Keratinocyte (primary cell): Measurements from ENCODE around the gene INAVA. TPM values are rescaled to one million over a fixed set of nuclear protein-coding genes. Genes with fewer than 3 reads are reported as not detected.

Source experiments
- DNase-seq: peaks from one replicate; pipeline ENCODE4 v3.0.0-alpha.2; 2011; ENCODE audit warnings: low read depth, missing footprints, low spot score
- FAIRE-seq: peaks from 2 replicates; lab custom pipeline; 2011; peaks lifted over from hg19 to GRCh38; lab: Jason Lieb, UNC
- H2AFZ ChIP-seq: 2 replicates; pipeline ENCODE4 v1.6.0; 2012; ENCODE audit warnings: low read length, control low read depth, inconsistent platforms; ENCODE audit not compliant: control insufficient read depth
- H3K27ac ChIP-seq: 2 replicates; pipeline ENCODE4 v1.5.1; 2011; ENCODE audit warnings: low read length; ENCODE audit not compliant: control insufficient read depth, insufficient read depth
- H3K27me3 ChIP-seq: 3 replicates; pipeline ENCODE4 v1.6.0; 2011; ENCODE audit warnings: low read length; ENCODE audit not compliant: control insufficient read depth, insufficient read depth; ENCODE audit errors: extremely low read depth
- H3K36me3 ChIP-seq, 2 experiments: 2 replicates in 1 of 2; 3 replicates in 1 of 2; pipeline ENCODE4 v1.5.1; 2011; ENCODE audit warnings: low read length in 2 of 2, mild to moderate bottlenecking in 1 of 2; ENCODE audit not compliant: control insufficient read depth in 2 of 2, insufficient read depth in 2 of 2; ENCODE audit errors: extremely low read depth in 1 of 2
- H3K4me1 ChIP-seq: 3 replicates; pipeline ENCODE4 v1.5.1; 2011; ENCODE audit warnings: low read length; ENCODE audit not compliant: control insufficient read depth, insufficient read depth; ENCODE audit errors: extremely low read depth
- H3K4me2 ChIP-seq: 3 replicates; pipeline ENCODE4 v1.6.0; 2011; ENCODE audit warnings: low read depth, low read length; ENCODE audit not compliant: control insufficient read depth, insufficient read depth; ENCODE audit errors: extremely low read depth
- H3K4me3 ChIP-seq, 3 experiments: fragments of 200-600 bp in 1 of 3; sonication (generic) in 1 of 3; 2 replicates in 2 of 3; 3 replicates in 1 of 3; pipeline ENCODE4 v1.5.1; 2011 to 2016; ENCODE audit warnings: low read length in 3 of 3, mild to moderate bottlenecking in 3 of 3, control low read depth in 2 of 3, inconsistent platforms in 1 of 3, low read depth in 1 of 3, mixed read lengths in 1 of 3, mixed run types in 1 of 3, moderate library complexity in 1 of 3; ENCODE audit not compliant: control insufficient read depth in 2 of 3, insufficient read depth in 2 of 3; ENCODE audit errors: extremely low read depth in 1 of 3
- H3K79me2 ChIP-seq: 2 replicates; pipeline ENCODE4 v1.6.0; 2012; ENCODE audit warnings: low read length; ENCODE audit not compliant: control insufficient read depth, insufficient read depth
- H3K9ac ChIP-seq: 3 replicates; pipeline ENCODE4 v1.6.0; 2011; ENCODE audit warnings: low read length; ENCODE audit not compliant: control insufficient read depth, insufficient read depth; ENCODE audit errors: extremely low read depth
- H3K9me1 ChIP-seq: 3 replicates; pipeline ENCODE4 v1.6.0; 2011; ENCODE audit warnings: low read length; ENCODE audit not compliant: control insufficient read depth, insufficient read depth; ENCODE audit errors: extremely low read depth
- H3K9me3 ChIP-seq: 2 replicates; pipeline ENCODE4 v1.5.1; 2012; ENCODE audit warnings: low read depth, low read length; ENCODE audit not compliant: control insufficient read depth
- H4K20me1 ChIP-seq: 3 replicates; pipeline ENCODE4 v1.6.0; 2011; ENCODE audit warnings: low read length; ENCODE audit not compliant: control insufficient read depth, insufficient read depth; ENCODE audit errors: extremely low read depth
- EZH2 ChIP-seq: IDR thresholded peaks from one replicate; pipeline ENCODE4 v1.6.1; 2012; ENCODE audit warnings: inconsistent platforms, mild to moderate bottlenecking, low read length, moderate library complexity
- dilution Hi-C: fragments of 300-500 bp; cut with MboI; formaldehyde crosslinking; loops from one replicate; pipeline ENCODE4 v1.7.0; 2020; ENCODE audit warnings: low sequenced_read_pairs; ENCODE audit not compliant: extremely low pct_ligation_motif_present
- polyA plus RNA-seq, 5 experiments: library from polyadenylated mRNA; depleted of rRNA in 3 of 5; stranded (reverse) in 3 of 5; stranded (forward) in 1 of 5; unstranded in 1 of 5; fragments of >200 nt; gene quantifications; 1 replicate in 1 of 5; 2 replicates in 3 of 5; 3 replicates in 1 of 5; pipeline versions ENCODE4 v1.2.1 to v1.2.3, GENCODE V29; 2011 to 2012; ENCODE audit warnings: missing spikeins in 2 of 5, low read depth in 1 of 5, low replicate concordance in 1 of 5
- TF ChIP-seq, protein P1 (sequence below), 3 experiments: IDR thresholded peaks in 1 of 3; conservative IDR thresholded peaks in 1 of 3; optimal IDR thresholded peaks in 1 of 3; 2 replicates in 2 of 3; 3 replicates in 1 of 3; pipeline versions ENCODE3 to v1.5.1; 2011; ENCODE audit warnings: low read length in 3 of 3, mild to moderate bottlenecking in 3 of 3, moderate library complexity in 2 of 3, control low read depth in 1 of 3, inconsistent platforms in 1 of 3; ENCODE audit not compliant: insufficient read depth in 2 of 3; ENCODE audit errors: extremely low read depth in 1 of 3

Gene INAVA
- polyA plus RNA-seq, 1 donor (not counting 4 experiments of a cell fraction or from before 2014, with no cell fraction given): 12.5 TPM

DNA sequence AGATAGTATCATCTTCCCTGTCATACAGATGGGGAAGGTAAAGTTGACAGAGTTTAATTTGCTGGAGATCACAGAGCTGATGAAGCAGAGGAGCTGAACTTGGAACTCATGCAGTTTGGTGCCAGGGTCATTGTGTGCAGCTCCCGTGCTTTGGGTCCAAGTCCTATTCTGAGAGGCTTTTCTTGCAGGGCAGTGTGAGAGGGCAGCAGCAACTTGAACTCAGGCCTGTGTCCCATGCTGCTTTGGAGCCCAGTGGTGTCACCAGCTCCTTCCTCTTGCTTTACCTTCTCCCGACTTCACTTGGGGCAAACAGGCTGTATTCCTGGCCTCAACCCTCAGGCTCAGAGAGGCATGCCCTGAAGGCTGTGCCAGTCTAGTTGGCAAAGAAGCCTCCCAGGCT lies 24.7 kb downstream of the INAVA start:
- Histone ChIP-seq H3K4me2 (no peak overlapping the region), H3K9me1 (no peaks in the 10 kb centered on the region), H3K4me1 (peaks cover 9% of the 10 kb centered on the region), H3K79me2 (no peaks in the 10 kb centered on the region), H3K9me3 (no peaks in the 10 kb centered on the region), H3K9ac (no peak overlapping the region), H3K27me3 (no peaks in the 10 kb centered on the region), H3K4me3 (no peak overlapping the region), H3K36me3 (peaks cover 0 to 2% of the 10 kb centered on the region in 2 experiments), H3K27ac (no peak overlapping the region), H4K20me1 (no peaks in the 10 kb centered on the region), H2AFZ (no peak overlapping the region)
- dilution Hi-C loops: no loop called here
- FAIRE-seq (no peak), DNase-seq (no peak)
- TF ChIP-seq EZH2: no peak
- TF ChIP-seq, protein P1, sequence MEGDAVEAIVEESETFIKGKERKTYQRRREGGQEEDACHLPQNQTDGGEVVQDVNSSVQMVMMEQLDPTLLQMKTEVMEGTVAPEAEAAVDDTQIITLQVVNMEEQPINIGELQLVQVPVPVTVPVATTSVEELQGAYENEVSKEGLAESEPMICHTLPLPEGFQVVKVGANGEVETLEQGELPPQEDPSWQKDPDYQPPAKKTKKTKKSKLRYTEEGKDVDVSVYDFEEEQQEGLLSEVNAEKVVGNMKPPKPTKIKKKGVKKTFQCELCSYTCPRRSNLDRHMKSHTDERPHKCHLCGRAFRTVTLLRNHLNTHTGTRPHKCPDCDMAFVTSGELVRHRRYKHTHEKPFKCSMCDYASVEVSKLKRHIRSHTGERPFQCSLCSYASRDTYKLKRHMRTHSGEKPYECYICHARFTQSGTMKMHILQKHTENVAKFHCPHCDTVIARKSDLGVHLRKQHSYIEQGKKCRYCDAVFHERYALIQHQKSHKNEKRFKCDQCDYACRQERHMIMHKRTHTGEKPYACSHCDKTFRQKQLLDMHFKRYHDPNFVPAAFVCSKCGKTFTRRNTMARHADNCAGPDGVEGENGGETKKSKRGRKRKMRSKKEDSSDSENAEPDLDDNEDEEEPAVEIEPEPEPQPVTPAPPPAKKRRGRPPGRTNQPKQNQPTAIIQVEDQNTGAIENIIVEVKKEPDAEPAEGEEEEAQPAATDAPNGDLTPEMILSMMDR (optimal IDR thresholded peaks at IDR 0.05 in 1 of 3, IDR thresholded peaks at IDR 0.05 in 1 of 3, conservative IDR thresholded peaks at IDR 0.05 in 1 of 3; ENCODE audit: extremely low read depth in 1 of 3, insufficient read depth in 2 of 3, low read length in 3 of 3): no peak

DNA sequence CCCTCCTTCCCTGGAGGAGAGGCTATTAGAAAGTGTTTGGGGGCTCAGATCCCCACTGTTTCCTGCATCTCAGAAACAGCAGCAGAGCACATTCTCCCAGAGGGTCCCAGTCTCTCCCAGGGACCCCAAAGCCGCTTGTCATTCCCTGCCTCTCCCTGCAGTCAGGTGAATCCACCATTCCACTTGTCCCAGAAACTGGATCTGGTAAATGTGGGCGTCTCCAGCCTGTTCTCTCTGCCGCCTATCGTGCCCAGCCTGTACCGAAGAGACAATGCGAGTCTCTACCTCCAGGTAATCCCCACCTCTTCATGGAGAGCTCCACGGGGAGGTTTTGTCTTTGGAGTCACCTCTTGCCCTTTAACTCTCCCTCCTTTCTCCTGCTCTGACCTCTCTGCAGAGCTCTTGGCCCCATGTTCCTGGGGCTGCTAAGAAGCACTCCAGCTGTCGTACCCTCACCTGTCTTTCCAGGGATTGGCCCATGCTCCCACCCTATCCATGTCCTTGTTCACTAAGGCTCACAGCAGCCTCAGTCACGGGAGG lies 26.9 kb downstream of the INAVA start:
- DNase-seq (no peak), FAIRE-seq (no peak)
- Histone ChIP-seq H3K9ac (no peak overlapping the region), H3K9me1 (no peaks in the 10 kb centered on the region), H3K4me2 (no peak overlapping the region), H2AFZ (no peak overlapping the region), H4K20me1 (no peaks in the 10 kb centered on the region), H3K27me3 (no peaks in the 10 kb centered on the region), H3K36me3 (no peaks in the 10 kb centered on the region), H3K27ac (no peak overlapping the region), H3K79me2 (no peaks in the 10 kb centered on the region), H3K9me3 (no peaks in the 10 kb centered on the region), H3K4me1 (peaks cover 12% of the 10 kb centered on the region), H3K4me3 (no peak overlapping the region)
- dilution Hi-C loops: no loop called here
- TF ChIP-seq EZH2: no peak
- TF ChIP-seq, protein P1 (optimal IDR thresholded peaks at IDR 0.05 in 1 of 3, IDR thresholded peaks at IDR 0.05 in 1 of 3, conservative IDR thresholded peaks at IDR 0.05 in 1 of 3; ENCODE audit: extremely low read depth in 1 of 3, insufficient read depth in 2 of 3, low read length in 3 of 3): no peak
